Renal cortex interstitium (tissue), 11 donors: ENCODE measurements around the gene RUNX1. TPM values are rescaled to one million over a fixed set of nuclear protein-coding genes. Genes with fewer than 3 reads are reported as not detected.

Source experiments
- DNase-seq, 11 donors: peaks; one replicate each; pipeline ENCODE4 v3.0.0-alpha.2; 2013; ENCODE audit warnings: low read depth in 9 of 11, low spot score in 4 of 11; ENCODE audit errors: extremely low read depth in 1 of 11
- polyA plus RNA-seq, 3 donors: library from polyadenylated mRNA; unstranded; fragments of 120-200 nt; gene quantifications; one replicate each; pipeline ENCODE4 v1.2.1, GENCODE V29; 2013; ENCODE audit not compliant: insufficient read length in 3 of 3

The RUNX1 gene
- polyA plus RNA-seq, 3 donors = 2.3 to 3.5 (median 2.4) TPM

DNA sequence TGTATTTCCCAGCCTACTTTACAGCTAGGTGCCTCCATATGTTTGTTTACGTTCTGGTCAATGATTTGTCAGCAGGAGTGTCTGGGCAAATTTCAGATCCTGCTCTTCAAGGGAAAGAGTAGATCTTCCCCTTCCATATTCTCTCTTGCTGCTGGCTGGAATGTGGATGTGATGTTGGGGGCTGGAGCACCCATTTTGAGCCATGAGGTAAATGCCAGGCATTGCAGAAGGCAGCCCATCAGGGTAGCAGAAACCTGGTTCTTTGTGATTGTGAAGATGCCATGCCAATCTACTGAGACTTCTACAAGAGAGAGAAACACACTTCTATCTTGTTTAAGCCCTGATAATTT is 25.1 kb downstream of the RUNX1 start:
- DNase-seq = no peak

DNA sequence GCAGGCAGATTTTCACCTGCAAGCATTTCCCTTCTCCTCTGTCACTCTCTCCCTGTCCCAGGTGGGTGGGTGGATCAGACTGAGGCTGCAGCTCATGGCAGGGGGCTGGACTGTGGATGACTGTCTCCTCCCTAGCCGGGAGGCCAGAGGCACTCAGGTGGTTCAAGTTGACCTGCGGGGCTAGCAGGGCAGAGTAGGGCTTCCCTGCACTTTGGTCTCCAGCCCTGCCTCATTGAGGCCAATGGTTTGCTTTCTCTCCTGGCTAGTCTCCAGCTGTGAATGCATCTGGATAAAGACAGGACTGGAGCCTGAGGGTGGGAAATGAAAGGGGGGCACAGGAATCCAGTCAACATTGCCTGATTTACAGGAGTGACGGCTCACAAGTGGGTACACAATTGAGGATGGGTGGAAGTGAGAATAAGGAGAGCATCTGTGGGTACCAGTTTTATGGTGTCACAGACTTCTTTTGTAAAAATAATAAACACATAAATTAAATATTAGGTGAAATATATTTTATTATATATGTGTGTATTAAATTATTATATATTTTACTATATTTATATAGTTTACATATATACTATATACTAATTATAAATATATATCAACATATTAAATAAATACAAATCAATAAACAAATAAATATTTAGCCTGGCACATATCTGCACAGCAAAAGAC is 25.6 kb downstream of the RUNX1 start:
- no peak for DNase-seq

DNA sequence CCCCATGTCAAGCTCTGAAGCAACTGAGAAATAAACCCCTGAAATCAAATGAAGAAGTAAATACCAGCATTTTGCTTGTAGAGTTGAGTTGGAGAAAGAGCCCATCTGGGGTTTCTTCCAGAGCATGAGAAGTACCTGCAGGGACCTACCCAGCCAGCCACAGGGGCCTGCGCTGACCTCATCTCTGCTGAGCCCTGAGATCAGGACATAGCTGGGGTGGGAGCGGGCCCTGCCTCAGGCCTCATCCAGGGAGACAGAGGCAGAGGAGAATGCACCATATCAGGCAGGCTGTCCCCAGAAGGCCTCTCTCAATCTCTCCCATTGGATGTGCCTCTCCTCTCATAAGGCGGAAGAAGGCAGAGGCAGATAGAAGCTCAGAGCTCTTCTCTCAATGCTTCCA is 27.6 kb downstream of the RUNX1 start:
- DNase-seq = no peak

DNA sequence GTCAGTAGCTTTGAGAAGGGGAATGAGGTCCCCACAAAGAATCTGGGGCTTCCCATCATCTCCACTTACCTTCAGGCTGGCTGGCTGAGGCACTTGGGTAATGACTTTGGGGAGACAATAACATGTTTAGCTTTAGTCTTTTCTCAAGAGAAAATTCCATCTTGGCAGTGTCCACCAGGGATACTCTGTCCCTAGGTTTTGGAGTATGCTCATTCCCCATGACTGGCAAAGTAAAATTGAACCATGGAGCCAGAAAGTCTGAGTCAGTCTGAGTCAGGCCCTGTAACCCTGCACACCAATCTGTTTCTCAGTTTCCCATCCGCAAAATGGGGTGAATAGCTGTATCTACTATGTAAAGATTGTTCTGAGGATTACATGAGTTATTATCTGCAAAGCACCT is 28.2 kb downstream of the RUNX1 start:
- DNase-seq = no peak

DNA sequence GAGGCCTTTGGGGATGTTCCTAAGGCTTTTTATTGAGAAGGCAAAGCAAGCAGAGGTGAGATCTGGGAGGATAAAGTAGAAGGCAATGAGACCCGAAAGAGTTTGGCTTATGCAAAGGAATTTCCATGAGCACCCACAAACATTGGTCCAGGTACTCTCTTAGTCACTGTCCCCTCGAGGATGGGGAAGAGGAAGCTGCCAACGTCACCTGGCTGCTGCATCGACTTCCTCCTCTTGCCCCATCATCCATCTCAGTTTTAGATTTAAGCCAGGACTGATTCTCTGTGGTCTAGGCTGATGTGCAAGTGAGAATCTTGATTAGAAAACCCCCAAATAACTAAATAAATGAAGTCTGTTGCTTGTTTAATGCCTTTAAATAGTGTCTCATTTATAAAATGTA is 28.7 kb downstream of the RUNX1 start:
- DNase-seq = no peak

DNA sequence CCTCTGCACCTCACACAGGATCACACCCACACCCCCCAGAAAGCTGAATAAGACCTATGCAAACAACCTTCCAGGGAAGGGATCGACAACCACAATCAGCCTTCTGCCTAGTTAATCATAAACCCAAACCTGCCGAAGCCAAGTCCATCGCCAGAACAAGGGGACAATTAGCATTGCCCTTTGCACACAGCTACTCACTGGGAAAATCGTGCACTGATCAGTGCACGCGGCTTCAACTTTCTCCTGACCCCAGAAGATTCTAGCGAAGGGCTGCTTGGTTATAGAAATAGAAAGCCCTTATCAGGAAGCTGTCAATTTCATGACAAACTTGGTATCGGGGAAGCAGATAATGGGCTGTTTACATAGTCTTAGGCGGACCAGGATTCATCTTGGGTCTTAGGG is 29.5 kb downstream of the RUNX1 start:
- DNase-seq = peak in 6 of 11 donors; percentile 13 to 80 (median 33)

DNA sequence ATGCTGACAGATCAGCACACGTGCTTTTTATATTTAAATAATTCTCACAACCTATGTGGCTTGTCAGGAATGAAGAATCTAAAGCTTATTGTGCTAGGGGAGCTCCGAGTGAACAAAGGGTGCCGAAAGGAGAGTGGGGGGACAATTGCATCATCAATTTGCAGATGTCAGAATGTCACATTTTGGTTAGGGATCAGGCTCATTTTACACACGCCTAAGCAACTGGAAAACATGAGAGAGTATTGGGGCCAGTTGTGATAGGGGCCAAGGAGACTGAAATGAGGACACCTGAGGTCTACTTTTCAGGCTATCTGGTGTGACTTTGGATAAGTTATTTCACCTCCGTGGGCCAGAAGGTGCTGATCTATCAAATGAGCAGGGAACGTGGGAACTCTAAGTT is 31.8 kb downstream of the RUNX1 start:
- no peak for DNase-seq

DNA sequence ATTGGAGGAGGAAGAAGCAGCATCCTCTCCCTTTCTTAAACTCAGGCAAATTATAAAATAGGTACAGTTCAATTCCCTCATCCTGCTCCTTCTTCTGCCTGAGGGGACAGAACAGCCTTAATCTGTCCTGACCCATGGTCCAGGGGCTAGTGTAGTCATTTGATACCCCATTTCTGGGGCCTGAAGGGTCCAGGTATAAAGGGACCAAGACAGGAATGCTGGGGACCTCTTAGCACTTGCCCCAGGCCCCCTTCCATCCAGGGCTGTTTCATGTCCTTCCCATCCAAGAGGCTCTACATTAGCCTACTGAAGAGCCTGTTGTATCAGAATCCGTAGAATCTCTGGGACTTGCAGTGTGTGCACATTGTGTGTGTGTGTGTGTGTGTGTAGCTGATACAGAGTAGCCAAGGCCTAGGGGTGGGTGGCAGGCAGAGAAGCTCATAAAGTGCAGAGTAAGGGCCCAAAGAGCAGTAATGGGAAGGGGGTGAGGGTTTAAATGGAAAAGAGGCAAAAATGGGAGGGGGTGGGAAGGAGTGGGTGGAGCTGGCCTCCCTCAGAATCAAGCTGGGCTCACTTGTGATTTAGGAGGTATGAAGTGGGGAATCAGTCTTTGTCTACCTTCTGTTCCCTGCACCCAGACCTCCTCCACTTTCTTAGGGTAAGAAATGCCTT is 32.4 kb downstream of the RUNX1 start:
- DNase-seq = no peak

DNA sequence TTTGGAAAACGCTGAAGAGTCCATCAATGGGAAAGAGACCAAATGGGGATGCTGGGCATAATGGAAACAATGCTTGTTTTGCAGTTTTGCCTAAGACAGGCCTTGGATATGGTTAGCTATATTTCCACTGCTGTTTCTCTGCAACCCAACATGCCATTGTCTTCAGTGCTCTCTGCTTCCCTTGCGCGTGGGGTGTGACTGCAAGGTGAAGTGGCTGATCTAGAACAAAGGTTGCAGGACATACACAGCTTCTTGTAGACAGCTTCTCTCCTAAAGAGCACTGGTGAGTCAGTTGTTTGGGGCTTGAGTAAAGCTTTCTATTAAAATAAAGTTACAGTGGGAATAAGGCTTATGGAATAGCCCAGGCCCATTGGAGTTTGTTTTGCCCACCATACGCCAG is 33.0 kb downstream of the RUNX1 start:
- no peak for DNase-seq

DNA sequence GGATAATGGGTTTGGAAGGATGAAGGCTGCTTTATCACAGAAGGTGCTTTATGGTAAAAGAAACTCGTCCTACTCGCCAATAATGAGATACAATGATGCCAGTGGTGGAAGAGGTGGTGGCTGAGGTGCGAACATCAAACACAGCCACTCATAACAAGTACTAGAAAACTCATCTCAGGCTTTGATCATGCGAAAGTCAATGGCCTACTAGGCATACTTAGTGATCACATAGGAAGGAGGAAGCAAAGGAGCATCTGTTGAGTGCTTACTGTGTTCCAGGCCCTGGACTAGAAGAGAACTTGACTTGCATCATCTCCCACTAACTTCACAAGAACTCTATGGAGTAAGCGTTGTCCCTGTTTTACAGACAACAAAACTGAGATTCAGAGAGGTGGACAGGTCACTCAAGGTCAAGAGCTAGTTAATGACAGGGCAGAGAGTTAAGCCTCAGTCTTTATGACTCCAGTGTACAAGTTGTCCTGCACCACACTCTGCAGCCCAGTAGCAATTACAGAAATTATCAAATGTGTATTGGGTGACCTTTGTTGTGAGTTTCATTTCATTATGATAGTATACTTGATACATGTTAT is 33.6 kb downstream of the RUNX1 start:
- DNase-seq = no peak

DNA sequence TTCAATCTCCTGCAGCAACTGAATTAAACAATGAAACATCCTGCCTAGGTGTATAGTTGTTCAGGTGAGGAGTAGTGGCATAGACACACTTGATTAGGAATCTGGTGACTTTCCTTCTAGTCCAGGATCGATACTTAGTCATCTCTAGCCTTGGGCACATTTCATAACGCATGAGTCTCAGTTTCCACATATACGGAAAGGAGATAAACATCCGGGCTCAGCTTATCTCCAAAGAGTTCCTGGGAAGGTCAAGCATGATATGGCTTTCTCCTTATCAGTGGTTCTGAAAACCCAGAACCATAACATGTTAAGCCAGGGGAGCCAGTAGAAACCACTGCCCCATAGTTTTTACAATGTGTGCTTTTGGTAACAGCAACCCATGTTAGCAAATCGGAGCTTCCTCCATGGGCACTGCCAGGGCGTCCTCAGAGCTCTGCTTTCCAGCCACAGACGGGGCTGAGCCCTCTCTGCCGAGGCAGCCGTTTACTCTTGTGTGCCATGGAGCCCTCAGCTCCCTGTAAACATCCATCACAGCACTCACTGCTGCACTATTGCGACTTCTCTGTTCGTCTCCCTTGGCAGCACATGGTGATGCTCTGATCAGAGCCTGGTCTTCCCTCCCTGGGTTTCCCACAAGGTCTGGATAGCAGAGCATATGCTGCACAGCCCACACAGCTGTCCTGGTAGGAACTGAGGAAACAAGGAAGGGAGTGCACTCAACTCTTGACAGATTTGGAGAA is 34.6 kb downstream of the RUNX1 start:
- no peak for DNase-seq

DNA sequence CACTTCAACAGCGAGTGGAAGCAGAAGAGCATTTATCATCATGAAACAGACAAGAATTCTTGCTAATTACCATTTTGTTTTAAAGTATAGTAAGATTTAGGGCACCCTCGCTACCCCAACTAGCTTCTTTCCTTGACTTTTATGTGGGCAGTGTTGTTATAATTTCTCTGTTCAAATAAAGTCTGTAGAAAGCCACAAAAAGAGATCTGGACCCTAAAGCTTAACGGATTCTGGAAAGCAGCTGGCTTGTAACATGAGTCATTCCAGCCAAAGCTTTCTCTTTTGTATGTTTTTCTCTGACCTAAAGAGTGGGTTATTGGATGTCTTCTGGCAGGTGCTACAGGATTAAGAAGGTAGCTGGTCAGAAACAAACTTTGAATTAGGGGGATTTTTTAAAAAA is 37.4 kb downstream of the RUNX1 start:
- DNase-seq = no peak

DNA sequence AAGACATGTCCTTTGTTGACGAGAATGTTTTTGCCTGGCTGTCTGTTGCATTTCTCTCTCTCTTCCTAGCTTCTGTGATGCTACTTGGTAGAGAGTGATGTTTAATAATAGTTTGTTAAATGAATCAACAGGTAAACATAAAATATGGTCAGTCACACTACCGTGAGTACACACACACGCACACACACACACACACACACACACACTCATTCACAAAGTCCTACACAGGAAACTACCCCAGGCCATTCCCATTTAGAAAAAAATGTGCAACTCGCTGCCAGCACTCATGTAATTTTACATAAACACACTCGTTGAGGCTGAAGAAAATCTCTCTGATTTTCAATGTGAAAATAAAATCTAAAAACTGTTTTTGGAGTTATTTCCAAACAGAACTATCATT is 38.7 kb downstream of the RUNX1 start:
- DNase-seq = no peak

DNA sequence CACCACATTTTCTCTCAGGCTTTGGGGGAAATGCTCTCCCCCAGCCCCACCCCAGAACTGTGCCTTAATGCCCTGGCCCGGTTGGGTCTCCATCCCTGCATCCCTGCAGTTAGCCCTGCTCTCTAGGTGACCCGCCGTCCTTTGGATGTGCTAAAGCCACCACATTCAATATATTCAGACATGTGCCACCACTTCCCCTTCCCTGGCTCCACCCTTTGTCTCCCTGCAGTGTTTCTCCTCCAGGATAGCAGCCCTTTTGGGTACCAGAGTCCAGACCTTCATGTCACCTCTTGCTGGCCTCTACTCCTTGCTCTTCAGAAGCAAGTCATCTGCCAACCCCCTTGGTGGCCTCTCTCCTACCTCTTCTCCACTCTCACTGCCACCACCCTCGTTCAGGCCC is 41.8 kb downstream of the RUNX1 start:
- no peak for DNase-seq

DNA sequence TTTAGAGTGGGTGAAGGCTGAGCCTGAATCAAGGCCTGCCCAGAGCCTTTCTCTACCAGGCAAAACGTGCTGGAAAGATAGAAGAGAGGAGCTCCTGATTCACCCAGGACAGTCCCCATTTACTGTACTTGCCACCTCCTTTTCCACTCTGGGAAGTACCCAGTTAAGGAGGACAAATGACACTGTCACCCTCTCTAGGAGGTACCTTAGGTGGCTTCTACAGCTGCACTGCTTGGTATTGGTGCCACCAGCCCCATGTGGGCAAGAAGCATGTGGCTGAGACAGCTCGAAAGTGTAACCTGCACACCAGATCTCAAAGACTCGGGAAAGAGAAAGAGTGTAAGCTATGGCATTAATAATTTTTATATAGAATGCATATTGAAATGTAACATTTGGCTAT is 42.3 kb downstream of the RUNX1 start:
- DNase-seq = no peak

DNA sequence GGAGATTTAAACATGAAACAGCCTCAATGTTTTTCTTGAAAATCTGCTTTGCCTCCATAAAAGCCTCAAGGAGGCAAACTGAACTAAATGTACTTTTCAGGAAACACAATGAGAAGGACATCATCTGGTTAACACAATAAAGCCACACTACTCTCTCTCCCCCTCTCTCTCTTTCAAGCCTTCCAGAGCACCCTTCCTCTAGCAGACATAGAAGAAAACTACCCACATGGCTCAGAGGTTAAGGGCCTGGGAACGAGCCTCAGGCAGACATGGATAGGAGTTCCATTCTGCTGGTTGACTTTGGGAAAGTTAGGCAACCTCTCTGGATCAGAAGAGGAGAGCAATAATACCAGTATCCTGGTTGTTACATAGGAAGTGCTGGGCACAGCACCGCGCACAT is 42.9 kb downstream of the RUNX1 start:
- DNase-seq = no peak

DNA sequence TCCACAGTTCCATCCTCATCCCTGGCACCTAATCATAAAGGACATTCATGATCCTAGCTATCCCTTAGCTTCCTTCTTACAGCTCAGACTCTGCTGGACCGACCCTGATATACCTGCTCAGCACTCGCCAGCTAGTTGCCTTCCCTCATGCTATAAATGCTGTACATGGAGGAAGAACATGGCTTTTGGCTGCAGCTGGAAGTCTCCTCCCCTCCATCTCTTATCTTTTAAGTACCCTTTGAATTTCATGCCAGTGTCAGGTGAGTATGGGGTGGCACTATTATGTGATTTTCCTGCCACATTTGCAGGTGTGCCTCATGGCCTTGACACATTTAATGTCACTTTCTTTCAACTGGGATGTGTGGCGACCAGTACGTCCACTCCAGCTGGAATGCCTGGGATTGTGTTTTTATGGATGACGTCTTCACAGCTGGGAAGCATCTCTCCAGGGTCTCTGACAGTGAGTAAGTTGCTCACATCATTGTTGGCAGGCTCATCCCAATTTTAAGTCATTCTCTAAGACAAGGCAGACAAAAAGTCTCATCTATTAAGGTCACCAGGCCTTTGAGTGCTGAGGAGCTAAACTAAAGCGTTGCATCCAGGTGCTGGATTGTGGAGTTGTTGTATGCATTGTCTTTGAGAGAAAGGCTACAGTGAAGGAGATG is 43.4 kb downstream of the RUNX1 start:
- DNase-seq = no peak

DNA sequence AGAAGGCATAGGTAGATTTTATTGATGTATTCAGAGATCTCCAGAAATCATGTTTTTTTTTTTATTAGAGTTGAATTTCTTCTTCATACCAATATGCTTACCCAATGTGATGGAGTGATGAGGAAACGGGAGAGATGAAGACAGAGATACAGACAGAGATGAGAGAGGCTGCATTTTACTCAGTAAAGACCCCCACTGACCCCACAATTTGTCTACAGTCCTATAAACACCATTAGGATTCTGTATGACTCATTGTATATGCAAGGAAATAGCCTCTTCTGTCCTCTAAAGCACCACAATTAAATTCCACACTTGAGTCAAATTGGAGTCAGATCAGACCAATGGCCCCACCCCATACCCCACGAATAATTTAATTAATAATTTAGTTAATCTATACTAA is 44.0 kb downstream of the RUNX1 start:
- DNase-seq = no peak

DNA sequence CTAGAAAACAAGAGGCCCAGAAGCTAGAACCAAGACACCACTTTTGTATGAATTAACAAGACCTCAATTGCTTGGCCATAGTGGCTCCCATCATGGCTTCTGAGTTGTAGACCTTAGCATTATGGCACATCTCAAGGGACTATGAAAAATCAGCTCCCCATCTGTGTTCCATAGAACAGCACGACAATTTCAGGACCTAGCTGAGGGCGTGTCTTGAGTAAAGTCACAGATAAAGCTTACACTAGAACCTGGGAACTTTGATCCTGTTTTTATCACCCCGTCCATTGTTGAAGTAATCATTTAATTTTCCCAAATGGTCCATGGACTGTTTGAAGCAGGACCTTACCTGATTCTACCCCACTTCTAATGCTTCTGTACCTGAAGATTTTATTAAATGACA is 44.8 kb downstream of the RUNX1 start:
- no peak for DNase-seq
